HG03575 (cell line): ENCODE measurements around the gene SYT5.
"Not testable (repeated sequence)": the region's sequence is repeated elsewhere in the genome, so short reads cannot be mapped to it uniquely, and the experiment has no call there.

Experiments used
- ATAC-seq: cut with Tn5 transposase; IDR thresholded peaks from one replicate; pipeline ENCODE4 v1.9.1; 2021; ENCODE audit not compliant: unreplicated experiment, insufficient number of reproducible peaks, low FRiP score; ENCODE audit errors: extremely low read depth

Gene SYT5

GRCh38 chr19:55179606-55180484, at the start of gene SYT5:
TSS of gene SYT5 (minus strand) at chr19:55180289. CDS start at chr19:55179041, 1,248 bp downstream.
- no peak for ATAC-seq

- ATAC-seq: no peak
Measured at GRCh38 chr19:55229789-55230182, 49.7 kb upstream of the SYT5 start.

GRCh38 chr19:55229145-55229788, 49.2 kb upstream of the SYT5 start:
- ATAC-seq: no peak

GRCh38 chr19:55228403-55229031, 48.4 kb upstream of the SYT5 start, which contains the start of gene TMEM86B:
TSS of gene TMEM86B (minus strand) at chr19:55228763. CDS start at chr19:55228741, 22 bp downstream.
- no peak for ATAC-seq

- ATAC-seq: no peak
Measured at GRCh38 chr19:55228015-55228391, 47.9 kb upstream of the SYT5 start.

GRCh38 chr19:55227241-55228014, 47.3 kb upstream of the SYT5 start:
- ATAC-seq: no peak

GRCh38 chr19:55226788-55227187, 46.7 kb upstream of the SYT5 start:
- ATAC-seq: no peak

GRCh38 chr19:55226273-55226672, 46.2 kb upstream of the SYT5 start:
- no peak for ATAC-seq

GRCh38 chr19:55225415-55225958, 45.4 kb upstream of the SYT5 start:
- ATAC-seq: no peak

- not testable (repeated sequence) for ATAC-seq
Measured at GRCh38 chr19:55224679-55225414, 44.8 kb upstream of the SYT5 start.

- ATAC-seq: no peak
Measured at GRCh38 chr19:55224038-55224665, 44.1 kb upstream of the SYT5 start.

GRCh38 chr19:55223291-55224037, 43.4 kb upstream of the SYT5 start:
- ATAC-seq: no peak

GRCh38 chr19:55220525-55220924, 40.4 kb upstream of the SYT5 start:
- no peak for ATAC-seq

GRCh38 chr19:55216461-55217198, 36.5 kb upstream of the SYT5 start:
- no peak for ATAC-seq

- no peak for ATAC-seq
Measured at GRCh38 chr19:55213547-55213946, 33.5 kb upstream of the SYT5 start.

GRCh38 chr19:55212447-55212846, 32.4 kb upstream of the SYT5 start:
- ATAC-seq: no peak
